Stimulated activated CD8-positive, alpha-beta memory T cell treated with anti-CD3 and anti-CD28 coated beads, Interleukin-15, amount 100 ng/mL, for 24 hours (primary cell): ENCODE measurements around the gene MYO18B.
"Not testable (repeated sequence)": the region's sequence is repeated elsewhere in the genome, so short reads cannot be mapped to it uniquely, and the experiment has no call there.

ENCODE experiments used
- DNase-seq: peaks from one replicate; pipeline ENCODE4 v3.0.0-alpha.2; 2020; ENCODE audit warnings: low read depth

Gene MYO18B

DNA sequence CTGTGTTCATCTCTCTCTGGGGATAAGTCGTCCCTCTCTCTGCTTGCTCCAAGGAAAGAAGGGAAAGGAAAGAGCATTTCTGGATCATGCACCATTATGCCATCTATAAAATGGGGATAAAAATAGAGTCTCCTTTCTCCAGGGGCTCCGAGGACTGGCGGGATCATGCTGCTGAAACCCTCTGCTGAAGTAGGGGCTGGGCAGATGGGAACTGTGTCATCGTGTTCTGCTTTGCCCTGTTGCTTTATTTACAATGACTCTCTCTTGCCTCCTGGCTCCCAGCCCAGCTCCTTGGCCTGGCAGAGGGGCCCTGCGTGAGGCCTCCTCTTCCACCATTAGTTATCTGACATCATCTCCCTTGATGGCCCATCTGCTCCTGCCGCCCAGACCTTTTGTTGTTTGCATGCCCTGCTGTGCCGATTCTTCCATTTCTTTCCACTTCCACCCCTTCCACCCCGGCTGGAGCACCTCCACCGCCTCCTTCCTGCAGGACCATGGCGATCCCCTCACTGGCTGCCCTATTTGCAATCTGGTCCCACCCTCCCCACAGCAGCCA, 200.9 kb downstream of the MYO18B start:
- no peak for DNase-seq

DNA sequence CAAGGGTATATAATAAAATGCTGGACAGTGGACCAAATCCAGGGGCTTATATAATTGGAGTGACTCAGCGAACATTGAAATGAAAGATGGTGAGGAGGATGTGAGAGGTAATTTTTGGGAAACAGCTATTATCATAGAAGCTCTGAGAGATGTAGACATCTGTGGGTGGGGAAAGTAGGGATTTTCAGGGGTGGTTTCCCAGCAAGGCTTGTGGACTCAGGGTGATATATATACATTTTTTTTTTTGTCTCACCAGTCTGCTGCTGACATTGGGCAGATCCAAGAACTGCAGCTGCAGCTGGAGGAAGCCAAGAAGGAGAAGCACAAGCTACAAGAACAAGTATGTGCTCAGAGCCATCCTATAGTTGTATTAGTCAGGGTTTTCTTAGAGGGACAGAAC, 208.1 kb downstream of the MYO18B start:
- no peak for DNase-seq

DNA sequence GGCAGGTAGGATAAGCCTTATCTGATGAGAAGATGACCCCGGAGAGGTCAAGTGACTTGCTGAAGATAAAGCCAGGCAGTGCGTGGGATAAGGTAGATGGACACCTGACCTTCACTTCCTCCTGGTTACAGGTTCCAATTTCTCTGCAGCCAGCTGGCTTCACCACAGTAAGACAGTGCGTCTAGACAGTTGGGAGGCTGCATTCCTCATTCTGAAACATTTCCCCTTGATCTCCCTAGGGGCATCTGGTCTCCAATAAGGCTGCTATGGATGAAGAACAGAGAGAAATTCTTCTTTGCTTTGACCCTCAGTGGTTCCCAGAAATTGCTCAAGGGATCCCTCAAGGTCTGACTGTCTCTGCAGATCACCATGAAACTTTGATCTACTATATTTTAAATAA, 211.3 kb downstream of the MYO18B start:
- no peak for DNase-seq

DNA sequence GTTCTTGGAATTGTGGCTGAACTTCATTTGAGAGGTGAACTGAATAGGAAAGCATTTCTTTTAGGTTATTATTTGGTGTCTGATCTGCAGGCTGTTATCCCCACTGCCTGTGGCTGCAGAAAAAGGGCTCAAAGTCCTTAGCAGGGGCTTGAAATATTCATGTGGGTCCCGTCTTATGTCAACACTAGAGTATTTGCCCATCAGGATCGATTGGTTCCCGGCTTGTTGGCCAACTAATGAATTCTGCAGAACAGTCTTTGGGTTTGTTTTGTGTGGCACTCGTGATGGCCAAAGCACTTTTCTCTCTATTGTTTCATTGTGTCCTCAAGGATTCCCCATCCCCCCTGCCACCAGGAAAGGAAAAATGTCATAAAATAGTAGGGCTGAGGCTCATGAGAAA, 211.9 kb downstream of the MYO18B start:
- no peak for DNase-seq

DNA sequence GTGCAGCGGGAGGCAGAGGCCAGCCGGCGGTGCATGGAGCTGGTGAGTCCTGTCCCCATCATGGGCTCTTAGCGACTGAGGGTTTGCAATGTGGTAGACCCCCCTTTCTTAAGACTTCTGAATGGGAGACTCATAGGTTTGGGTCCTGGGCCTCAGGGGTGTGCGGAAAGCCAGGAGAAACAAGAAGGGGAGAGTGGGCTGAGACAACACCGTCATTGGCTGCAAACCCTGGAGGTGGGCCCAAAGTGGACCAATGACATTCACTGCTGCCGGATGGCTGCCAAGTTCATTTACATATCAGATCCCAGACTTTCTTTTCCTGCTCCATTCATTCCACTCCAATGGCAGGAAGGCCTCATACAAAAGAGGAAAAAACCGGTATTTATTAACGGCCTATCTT, 213.3 kb downstream of the MYO18B start:
- DNase-seq: no peak

DNA sequence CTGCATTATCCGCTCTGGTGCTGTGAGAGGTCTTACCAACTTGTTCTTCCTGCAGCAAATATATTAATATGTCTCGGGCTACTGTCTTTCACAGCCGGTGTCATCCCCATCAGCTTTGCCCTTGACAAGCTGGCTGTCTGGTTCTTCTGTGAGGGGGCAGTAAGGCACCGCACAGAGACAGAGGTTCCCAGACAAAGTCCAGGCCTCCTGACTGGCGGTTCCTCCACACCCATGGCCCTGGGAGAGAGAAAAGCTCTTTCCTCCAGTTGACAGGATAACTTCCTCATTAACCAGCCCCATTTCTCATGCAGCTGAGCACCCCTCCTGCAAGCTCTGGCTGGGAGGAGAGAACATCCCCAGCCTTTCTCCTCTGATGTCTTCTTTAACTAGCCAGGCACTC, 214.8 kb downstream of the MYO18B start:
- DNase-seq: no peak

DNA sequence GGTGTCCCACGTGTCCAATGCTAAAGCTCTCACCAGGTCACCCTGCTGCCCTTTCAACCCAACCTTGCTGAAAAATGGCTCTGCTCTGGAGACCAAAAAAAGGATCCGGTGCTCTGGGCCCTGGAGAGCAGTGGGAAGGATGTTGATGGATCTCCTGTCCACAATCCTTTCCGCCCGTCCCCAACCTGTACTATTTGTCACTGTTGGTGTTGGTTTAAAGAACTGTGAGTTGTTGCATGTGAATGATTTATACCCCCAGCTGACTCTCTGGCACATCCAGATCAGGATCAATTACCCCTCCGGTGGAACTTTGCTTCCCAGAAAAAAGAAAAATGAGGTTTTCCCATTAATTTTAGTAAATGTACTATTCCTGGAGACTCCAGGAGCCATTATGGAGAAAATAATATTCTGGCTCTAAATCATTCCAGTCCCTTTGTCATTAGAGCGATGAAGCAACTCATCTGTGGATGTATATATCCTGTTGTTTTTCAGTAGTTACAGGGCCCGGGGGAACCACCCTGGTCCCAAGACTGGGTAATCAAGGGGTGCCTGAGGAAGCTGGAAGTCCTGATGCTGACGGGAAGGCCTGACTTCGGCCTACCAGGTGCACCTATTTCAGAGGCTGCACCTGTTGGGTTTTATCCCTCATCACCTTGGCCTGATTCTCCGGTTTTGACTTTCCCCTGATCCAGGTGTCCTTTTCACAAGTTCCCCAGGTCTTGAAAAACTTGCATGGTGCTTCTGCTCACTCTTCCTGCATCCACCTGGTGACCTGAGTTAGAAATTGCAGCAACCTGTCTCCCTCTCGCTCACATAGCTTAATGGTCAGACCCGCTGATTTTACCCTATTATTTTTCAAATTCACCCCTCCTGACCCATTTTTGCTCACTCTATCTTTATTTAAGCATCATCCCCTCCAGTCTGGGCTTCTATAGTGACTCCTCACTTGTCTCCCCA, 218.1 kb downstream of the MYO18B start:
- DNase-seq: no peak

DNA sequence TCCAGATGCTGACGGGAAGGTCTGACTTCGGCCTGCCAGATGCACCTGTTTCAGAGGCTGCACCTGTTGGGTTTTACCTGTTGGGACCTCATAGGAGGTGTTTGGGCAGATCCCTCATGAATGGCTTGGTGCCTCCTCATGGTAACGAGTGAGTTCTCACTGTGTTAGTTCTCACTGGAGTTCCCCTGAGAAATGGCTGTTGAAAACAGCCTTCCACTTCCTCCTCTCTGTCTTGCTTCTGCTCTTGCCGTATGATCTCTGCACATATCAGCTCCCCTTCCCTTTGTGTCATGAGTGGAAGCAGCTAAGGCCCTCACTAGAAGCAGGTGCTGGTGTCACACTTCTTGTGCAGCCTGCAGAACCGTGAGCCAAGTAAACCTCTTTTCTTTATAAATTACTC, 219.7 kb downstream of the MYO18B start:
- DNase-seq: no peak

DNA sequence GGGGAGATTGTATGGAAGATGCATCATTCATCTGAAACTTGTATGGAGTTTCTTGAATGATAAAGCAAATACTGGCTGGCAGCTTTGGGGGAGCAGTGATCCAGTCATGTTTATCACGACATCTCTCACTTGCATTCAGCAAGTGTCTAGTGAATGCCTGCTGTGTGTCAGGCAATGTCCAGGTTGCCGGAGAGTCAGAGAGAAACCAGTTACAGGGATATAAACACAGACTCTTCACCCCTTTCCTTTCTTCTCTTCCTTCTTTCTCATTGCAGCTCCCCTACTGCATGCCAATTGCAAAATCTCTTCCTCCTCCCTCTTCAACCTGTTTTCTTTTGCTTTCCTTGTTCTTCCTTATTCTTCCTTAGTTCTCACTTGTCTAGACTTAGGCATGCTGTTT, 220.7 kb downstream of the MYO18B start:
- no peak for DNase-seq

DNA sequence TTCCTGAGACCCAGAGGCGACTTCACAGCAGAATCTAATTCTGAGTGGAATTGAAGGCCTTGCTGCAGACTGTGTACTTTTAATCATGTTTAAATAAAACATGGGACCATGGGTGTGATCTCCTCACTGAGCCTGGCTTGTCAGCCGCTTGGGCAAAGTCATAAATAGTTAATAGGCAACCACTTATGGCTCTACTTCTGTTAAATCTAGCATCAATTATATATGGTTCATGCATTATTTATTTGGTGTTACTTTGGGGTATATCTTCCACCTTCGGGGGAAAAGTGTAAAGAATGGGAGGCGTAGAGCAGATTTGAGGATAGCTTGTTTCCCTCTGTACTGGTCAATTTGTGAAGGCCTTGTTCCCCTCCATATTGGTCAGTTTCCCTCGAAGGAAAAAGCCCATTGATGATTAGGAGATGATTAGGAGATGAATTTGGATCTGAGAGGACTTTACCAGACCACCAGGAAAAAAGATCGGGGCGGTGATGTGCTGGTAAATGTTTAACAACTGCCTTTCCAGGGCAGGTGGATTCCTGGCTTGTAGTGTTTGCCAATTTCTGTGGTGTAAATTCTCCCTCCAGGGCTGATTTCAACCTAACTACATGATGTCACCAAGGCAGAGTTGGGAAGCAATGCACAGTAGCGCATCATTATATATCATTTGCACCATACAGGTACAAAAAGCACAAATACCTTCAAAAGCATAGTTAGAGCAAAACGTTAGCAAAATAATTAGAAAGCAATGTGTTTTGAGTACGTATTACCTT, 223.2 kb downstream of the MYO18B start:
- DNase-seq: no peak

DNA sequence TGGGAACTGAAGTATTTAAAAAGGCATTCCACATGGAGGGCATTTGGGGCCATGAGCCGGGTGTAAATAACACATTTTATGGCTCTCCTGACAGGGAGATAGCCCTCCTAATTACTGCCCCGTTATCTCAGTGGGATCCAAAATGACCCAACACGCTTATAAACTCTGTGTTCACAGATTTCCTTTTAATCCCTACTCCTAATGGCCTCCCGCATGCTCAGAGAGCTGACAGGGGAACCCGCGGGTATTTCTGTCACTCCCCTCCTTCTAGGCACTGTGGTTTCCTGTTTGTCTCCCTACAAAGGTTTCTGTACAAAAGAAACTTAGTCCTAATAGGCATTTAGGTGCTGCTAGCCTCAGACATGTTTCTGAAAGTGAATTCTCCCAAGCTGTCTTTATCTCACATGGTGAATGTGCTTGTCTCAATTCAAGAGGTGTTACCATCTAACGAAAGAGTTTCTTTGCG, 224.5 kb downstream of the MYO18B start:
- no peak for DNase-seq

DNA sequence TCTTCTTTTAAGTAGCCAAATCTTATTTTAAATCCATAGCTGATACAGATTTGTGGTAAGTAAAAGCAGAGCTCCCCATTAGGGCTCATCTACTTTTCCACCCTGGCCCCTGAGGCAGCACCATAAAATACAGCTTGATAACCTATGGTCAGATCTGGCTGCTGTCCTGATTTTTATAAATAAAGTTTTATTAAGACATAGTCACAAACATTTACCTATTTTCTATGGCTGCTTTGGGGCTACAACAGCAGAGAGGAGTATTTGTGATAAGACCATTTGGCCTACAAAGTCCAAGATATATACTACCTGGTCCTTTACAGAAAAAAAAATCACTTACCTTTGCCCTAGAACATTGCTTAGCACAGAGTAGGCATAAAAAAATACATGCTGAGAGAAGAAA, 227.3 kb downstream of the MYO18B start:
- DNase-seq: no peak

DNA sequence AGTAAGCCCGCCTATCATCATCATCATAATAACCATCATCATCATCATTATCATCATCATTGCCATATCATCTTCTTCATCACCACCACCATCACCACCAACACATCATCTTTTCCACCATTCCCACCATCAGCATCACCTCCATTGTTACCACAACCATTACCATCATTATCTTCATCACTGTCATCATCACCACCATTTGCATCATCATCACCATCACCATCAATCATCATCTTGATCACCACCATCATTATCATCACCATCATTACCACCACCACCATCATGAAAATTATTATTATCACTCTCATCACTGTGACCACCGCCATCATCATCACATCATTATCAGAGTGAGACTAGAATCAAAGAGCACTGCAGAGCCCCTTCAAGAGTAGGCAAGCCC, 227.9 kb downstream of the MYO18B start:
- DNase-seq: no peak

DNA sequence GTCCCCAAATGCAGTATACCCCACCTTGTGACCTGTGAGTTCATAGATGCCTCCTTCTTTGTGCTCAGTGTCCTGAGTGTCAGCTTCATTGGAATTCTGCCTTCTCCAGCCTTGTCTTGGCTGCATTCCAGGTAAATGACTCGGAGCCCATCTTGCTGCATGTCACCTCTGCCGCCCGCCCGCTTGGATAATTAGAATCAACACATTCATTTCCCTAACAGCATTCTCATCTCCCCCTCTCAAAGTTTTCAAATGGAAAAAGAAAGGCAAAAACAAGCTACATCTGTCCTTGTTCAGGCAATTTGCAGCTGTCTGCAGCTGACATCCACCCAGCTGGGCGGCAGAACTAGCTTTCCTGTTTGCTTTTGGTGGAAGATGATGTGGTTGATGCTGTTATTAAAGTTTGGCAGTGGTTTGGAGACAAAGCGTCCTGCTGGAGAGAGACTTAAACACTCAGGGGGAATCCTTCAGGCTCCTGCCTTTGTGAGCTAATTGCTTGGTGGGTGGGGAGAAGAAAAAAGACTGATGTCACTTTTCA, 228.5 kb downstream of the MYO18B start:
- DNase-seq: no peak

DNA sequence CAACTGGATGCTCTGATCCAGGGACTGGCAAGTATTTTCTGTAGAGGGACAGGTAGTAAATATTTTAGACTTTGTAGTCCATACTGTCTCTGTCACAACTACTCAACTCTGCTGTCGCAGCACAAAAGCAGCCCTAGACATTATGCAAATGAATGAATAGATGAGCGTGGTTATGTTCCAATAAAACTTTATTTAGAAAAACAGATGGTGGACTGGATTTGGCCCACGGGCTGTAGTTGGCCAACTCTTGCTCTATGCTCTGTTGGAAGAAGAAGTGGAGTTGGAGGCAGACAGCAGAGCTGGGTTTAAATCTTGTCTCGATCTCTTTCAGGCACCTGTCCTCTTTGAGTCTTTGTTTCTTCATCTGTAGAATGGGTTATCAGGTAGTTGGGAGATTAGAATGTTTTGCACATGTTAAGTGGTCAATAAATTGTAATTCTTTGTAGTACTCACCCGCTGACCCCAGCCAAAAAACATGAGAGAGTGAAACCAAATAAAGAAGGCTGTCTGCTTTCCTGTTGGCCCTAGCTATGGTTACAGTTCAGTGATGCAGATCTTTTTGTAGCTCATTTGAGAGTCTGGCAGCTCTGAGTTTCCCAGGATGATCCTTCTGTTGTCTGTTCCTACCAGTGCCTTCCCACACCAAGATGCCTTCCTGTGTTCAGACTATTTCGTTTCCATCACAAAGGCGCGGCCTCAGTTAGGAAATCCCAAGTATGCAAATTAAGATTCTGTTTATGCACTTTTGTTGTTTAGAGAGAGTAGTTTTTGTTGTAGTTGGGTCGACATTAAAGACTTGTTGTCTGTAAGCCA, 229.2 kb downstream of the MYO18B start:
- no peak for DNase-seq

DNA sequence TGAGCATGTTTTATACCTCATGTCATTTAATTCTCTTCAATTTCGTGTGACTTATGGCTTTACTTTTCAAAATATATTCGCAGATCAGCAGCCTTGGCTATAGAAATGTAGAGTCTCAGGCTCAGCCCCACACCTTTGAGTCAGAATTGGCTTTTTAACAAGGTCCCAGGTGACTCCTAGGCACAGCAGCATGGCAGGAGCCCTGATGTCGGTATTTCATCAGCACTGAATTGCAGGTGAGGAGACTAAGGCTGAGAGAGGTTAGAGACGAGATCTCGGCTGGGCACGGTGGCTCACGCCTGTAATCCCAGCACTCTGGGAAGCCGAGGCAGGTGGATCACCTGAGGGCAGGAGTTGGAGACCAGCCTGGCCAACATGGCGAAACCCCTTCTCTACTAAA, 230.4 kb downstream of the MYO18B start:
- DNase-seq: no peak

DNA sequence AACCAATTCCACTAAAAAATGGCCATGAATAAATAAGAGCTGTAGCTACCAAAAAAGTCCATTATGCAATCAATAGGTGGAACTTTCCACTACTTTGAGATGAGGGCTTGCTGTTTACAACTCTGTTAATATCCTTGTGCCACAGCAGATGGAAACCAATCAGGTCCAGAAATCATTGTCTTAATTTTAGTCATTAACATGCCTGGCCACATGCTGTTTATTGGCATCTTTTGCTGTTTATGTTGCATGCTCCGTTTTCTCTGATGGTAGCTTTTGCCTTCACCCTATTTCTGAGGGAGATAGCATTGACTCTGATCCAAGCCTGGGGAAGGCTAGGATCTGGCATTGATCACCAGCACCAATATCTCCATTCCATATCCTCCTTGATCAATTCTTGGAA, 234.4 kb downstream of the MYO18B start:
- no peak for DNase-seq

DNA sequence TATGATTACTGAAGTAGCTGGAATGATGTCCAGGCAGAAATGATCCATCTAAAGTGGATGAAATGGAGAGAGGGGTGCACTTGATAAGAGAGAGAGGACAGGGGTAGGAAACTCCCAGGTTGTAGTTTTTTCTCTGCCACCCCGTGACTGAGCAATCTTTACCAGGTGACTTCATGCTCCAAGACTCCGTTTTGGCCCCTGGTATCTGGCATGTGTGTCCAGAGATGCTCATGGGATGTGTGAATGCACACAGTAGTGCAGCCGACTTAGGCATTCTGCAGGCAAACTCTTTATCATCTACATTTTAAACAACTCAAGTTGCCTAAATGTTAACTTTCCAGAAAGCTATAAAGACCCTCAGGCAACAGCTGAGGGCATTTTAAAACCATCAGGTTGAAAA, 238.0 kb downstream of the MYO18B start:
- no peak for DNase-seq

DNA sequence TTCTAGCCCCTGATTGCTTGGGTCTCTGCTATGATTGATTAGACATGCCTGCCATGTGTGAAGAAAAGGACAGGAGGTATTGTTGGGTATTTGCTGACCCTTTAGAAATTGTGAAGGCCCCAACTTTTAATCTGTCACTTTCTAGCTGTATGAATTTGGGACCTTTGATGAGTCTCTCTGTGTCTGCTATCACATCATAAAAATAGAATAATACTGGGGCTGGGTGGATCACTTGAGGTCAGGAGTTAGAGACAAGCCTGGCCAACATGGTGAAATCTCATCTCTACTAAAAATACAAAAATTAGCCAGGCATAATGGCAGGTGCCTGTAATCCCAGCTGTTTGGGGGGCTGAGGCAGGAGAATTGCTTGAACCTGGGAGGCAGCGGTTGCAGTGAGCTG, 242.9 kb downstream of the MYO18B start:
- not testable (repeated sequence) for DNase-seq

DNA sequence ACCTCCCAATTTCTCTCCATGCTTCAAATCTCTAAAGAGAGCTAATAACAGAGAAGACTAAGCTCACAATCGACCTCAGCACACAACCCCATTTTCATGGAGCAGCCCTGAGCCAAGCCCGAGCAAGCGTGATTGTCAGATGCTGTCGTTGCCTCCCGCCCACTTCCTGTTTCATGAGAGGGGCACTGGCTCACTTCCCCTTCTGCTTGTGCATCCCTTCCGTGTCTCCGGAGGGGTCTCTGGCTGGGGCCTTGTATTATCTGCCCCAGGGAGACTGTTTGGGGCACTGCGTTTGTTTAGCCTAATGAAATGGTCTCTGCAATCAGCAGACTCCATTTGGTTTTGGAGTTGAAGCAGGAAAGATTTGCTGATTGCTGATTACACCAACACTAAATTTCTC, 246.0 kb downstream of the MYO18B start:
- no peak for DNase-seq

DNA sequence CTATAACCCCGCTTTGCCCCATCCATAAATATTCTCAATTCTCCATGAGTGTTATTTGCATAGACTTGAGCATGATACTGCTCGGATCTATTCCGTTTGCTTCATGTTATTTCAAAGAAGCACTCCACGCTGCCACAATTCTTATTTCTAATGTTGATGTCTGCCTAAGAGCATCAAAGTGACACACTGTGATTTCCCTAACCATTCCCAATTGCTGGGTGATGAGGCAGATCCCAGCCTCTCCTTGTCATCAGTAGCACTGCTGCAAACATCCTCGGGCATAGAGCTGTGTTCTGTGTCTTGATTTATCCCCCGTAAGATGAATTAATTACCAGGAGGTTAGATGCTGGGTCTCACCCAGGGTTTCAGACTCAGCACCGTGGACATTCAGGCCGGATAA, 249.0 kb downstream of the MYO18B start:
- DNase-seq: no peak

DNA sequence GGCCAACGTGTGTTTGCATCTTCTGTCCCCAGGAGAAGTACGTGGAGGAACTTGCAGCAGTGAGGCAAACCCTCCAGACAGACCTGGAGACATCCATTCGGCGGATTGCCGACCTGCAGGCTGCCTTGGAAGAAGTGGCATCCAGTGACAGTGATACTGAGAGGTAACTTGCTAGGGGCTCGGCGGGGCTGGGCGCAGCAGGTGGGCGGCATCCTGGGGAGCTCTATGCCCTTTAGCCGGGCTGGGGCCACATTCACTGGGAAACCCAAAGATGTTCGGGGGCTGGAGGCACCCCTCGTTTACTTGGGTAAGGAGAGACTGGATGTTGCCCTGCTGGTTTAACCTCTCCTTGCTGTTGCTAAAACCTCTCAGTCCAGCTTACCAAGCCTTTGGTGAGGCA, 250.3 kb downstream of the MYO18B start:
- no peak for DNase-seq
